Middle frontal gyrus (tissue), 1 donor: ENCODE data around the gene CTBP2.

Experiments
- DNase-seq: peaks from one replicate; pipeline ENCODE4 v3.0.0-alpha.2; 2015; ENCODE audit warnings: low spot score; ENCODE audit errors: extremely low spot score

Gene CTBP2

DNA sequence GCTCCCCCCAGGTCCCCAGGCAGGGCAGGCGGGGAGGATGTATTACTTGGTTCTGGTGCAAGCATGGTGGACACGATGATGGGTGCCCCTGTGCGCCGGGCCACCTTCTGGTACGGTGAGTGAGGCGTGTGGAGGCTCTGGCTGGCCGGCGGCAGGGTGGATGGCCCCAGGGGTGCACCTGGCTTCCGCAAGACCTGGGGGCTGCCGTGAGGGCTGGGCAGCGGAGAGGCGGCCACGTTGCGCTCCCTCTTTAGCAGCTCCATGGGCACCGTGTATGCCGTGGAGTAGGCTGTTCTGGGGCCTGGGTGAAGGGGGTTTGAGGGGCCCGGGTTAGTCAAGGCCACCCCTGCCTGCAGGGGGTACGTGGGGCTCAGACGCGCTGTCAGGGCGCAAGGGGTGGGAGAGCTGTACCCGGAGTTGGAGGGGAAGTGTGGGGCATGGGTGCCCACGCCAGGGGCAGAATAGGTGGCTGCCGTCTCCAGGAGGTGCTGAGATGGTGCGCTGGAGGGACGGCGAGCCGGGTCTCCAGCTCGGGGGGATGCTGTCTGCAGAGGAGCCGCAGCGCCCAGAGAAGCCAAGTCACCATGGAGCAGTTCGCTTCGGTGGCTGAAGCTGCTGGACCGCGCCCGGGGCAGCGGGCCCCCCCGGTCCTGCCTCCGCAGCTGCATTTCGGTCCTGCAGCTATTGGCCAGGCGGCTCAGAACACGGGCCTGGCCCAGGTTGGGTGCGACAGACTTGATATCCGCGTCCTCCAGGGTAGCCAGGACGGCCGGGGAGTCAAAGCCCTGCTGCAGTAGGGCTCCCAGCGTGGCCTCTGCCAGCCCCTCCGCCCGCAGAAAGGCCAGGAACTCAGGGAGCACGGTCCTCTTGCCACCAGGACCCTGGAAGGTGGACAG lies 134.1 kb downstream of the CTBP2 start:
- DNase-seq: no peak

DNA sequence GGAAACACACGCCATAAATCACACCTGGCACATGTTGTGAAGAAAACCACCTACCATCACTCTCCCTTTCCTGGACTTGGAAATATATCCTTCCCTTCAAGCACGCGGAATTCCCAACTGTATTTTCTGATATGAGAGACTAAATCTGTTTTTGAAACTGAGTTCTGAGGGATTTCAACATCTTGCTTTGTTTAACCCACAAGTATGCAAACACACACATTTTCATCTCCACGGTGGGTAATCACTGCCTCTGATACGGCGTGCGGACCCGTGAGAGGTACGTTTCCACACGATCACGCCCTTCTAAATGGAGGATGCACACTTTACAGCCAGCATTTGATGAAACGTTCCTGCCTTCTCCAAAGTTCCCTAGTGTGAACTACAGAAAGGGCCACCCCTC lies 135.0 kb downstream of the CTBP2 start:
- no peak for DNase-seq

DNA sequence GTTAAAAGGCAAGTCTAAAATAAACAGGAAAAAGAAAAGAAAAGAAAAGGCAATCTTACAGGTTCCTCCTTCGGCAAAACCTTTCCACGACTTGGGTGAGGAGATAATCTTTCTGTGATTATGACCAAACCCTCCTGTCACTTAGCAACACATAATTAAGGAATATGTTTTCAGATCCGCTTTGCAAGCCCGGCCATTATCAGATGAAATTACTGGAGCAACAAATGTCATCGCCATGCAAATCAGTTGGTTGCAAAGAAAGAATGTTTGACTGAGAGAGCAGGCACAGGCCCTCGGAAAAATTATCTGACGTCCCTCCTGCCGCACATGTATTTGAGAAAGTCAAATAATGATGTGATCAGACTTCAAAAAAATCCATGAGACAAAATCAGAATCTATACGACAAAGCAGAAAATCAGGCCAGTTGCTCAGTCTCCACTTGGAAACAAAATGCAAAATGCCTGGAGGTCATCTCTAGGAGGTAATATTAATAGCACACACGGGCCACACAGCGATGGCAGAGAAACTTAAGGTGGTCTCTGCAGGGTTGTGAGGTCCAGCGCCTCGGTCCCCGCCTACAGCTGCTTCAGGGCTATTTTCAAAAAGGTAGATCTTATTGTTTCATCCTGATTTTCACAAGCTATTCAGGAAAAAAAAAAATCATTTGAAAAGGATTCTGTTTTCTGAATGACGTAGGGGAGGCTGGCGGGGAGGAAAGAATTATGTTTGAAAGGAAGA lies 135.7 kb downstream of the CTBP2 start:
- DNase-seq: no peak

DNA sequence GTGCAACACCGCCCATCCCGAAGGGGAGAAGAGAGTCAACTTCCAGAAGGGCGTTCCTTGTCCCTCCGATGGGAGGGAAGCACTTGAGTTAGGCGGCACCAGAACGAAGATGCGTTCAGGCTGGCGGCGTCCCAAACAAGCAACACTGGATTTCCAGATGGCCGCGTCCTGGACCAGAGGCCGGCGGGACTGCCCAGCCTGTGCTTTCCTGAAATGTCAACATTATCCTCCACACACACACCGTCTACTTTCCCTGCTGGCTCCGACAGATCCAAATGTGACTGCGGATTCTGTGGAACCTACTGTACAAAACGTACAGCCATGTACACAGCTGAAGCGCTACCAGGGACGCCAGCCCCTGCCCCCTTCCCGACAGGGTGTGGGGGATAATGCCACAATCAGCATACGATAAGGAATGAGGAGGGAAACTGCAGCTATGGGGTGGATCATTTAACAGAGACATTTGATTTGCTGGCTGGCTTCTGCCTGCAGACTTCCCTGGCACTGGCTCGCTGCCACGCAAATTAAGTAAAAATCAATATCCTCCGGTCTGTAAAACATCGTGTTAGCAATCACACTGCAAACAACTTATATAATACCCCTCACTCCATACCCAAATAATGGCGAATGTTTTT lies 136.4 kb downstream of the CTBP2 start:
- no peak for DNase-seq

DNA sequence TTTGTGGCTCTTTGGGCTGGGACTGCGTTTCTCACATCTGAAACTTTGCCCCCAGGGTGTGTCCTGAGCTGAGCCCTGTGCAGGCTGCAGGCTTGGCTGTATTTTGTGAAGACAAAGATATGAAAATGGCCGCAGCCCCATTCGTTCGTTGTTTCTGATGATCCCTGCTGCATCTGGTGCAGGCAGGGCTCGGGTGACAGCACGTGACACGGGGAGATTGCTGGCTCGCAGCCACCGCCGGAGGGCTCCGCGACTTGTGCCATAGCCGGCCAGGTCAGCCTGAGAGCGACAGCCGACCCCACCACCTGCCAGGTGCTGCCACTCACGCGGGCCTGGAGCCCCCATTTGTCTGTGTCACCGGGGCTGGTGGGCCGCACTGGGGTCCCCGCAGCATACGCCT lies 137.1 kb downstream of the CTBP2 start:
- DNase-seq: no peak

DNA sequence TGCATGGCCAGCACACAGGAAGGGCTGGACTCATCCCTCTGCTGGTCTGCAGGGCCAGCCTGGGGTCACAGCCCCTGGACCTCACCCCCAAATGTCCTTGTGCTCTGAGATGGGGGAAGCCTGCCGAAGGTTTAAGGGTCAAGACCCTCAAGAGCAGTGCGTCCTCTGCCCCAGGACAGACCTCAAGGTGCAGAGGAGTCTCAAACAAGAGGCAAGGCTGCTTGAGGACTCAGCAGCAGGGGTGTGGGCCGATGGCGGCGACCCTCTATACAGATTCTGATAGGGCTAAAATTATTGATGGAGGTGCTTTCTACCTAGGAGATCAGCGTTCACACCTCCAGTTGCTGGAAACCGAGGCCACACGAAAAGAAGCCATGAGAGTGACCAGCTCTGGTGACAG lies 137.7 kb downstream of the CTBP2 start:
- no peak for DNase-seq

GRCh38 chr10:125021686-125022344 lies 138.5 kb downstream of the CTBP2 start:
- DNase-seq: no peak

DNA sequence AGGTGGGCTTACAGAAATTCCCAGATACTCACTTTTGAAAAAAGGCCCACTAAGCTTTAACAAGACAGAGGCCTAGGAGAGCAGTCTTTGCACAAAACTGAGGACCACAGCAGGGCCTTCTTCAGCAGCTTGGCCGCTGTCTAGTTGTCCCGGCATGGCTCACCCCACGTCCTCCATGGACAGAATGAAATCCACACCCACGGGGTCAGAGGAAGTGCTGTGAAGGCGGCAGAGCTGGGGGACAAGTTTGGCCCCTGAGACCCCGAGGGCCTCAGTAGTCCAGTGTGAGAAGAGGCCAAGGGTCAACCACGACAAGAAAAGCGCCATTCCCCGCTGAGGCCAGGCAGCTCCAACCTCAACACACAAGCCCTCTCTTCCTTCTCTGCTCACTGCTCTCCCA lies 139.5 kb downstream of the CTBP2 start:
- no peak for DNase-seq

GRCh38 chr10:125020386-125020785 lies 140.0 kb downstream of the CTBP2 start:
- DNase-seq: no peak

DNA sequence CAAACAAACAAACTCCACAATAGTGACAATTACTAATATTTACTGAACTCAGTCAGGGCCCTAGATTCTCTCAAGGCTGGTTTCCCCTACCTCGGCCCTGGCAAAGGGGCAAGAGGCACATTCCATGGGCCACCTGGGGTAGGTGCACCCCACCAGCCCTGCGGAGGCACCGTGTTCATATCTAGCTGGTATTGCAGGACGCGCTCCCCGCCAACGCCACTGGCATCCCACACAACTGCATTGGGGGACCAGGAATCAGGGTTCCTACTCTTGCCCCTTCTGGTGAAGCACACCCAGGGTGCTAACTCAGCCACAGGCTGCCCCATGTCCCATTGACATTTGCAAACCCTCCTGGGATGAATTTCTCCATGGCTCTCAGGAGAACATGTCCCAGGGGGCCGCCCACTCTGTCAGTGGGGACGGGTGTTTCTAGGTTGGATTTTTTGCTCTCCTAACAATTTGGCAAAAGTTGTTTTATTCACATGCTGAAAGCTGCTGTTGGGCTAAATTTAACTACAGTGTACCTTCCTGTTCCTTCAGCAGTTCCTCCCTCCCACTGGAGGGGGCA lies 141.7 kb downstream of the CTBP2 start:
- no peak for DNase-seq

GRCh38 chr10:125017547-125018298 lies 142.6 kb downstream of the CTBP2 start:
- DNase-seq: no peak

DNA sequence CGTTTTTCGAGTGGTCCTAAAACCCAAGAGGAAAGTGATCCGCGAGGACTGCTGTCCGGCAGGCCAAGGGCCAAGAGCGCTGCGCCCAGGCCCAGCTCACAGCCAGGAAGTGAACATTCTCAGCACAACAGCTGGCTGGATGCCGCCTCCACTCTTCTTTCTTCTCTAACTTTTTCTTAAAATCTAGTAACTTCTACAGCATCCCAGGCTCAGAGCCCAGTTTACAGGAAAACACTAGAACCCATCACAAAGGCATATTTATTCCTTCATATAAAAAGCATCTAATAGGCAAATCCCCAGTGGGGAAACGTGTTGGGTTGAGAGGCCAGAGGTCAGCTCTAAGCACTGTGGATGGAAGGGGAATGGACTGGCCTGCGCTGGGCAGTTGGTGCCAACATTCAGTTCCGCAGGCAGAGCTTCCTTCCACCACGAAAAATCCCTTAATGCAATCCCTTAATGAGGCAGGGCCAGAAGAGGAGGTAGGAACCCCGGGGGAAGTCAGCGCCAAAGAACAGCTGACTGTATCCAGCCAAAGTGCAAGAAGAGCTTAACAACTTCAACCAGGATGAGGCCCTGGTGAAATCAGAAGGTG lies 143.7 kb downstream of the CTBP2 start:
- no peak for DNase-seq

- no peak for DNase-seq
Measured at GRCh38 chr10:125016123-125016522, 144.2 kb downstream of the CTBP2 start.

DNA sequence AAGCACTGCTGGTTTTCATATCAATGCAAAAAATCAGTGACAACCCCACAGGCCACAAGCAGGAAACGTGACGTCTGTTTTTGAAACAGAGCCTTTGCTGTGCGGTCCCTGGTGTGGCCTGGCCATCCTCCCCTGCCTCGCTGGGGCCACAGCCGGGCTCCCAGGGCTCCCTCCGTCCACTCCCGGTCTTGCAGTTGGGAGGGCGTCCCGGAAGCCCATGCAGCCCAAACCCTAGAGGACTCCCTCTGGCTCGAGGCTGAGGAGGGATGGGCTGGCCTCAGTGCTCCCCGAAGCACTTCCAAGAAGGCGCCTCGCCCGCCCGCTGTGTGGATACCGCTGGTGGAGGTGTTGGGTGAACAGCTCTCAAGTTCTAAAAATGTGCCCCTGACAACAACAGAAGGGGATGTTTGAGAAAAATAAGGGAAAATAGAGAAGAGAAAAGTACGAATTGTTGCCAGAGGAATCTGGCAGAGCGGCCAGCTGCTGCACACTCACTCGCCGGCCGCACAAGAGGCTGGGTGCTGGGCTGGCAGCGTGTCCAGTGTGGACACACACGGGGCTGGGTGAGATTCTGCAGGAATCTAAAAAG lies 144.9 kb downstream of the CTBP2 start:
- no peak for DNase-seq

GRCh38 chr10:125014836-125015355 lies 145.5 kb downstream of the CTBP2 start:
- DNase-seq: no peak

GRCh38 chr10:125014086-125014830 lies 146.1 kb downstream of the CTBP2 start:
- DNase-seq: no peak

DNA sequence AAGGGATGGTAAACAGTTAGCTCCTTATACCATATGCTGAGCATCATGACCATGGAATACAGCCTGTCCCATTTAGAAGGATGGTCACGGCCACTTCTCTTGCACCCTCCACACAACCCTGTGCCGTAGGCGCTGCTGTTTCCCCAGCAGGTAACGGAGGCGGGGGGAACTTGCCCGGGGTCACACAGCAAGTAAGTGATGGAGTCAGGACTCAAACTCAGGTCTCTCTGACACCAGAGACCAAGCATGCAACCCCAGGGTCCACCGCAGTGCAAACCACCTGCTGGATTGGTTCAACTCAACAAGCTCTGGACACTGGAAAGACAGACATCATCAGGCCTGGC lies 146.9 kb downstream of the CTBP2 start:
- DNase-seq: no peak

DNA sequence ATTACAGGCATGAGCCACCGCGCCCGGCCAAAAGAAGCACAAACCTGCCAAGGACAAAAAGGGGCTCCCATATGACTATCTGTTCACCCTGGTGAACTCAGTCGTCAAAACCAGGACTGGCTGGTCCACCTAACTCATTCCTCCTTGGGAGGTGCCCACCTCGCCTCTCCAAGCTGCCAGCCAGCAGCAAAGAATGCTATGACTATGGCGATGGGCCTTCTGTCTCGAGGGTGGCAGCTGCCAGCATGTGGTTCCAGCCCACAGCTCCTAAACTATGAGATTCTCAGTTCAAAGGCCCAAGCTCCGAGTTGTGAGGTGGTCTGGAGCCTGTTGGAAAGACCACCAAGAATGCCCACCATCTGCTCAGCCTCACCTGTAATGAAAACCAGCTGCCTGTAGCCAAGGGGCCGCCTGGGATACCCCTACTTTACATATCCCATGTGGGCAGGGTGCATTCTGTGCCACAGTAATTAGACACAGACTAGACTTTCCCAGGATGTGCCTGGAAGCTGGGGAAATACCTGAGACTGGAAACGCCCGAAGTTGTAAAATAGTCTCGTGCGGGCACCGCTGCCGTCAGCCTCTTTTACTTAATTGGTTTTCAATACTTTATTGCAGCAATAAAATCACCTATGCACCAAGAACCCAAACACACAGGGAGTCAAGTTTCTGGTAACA lies 147.4 kb downstream of the CTBP2 start:
- DNase-seq: no peak
